A673 (cell line): ENCODE results near the gene PRDM16.

Experiments used
- CTCF ChIP-seq: fragments of 300-800, 200-600 bp; sonication (generic); conservative IDR thresholded peaks from 2 replicates; pipeline ENCODE4 v1.5.1; 2017; ENCODE audit warnings: low read depth, mild to moderate bottlenecking, antibody characterized with exemption, low read length, moderate library complexity, mixed read lengths
- EZH2 ChIP-seq: fragments of 200-600 bp; sonication (generic); IDR thresholded peaks from 2 replicates; pipeline ENCODE4 v1.6.1; 2017; ENCODE audit warnings: borderline replicate concordance, low read depth, mild to moderate bottlenecking, mixed read lengths, antibody characterized with exemption, low read length; ENCODE audit not compliant: poor library complexity, severe bottlenecking

GRCh38 chr1:3405491-3405890 is 336.5 kb downstream of the PRDM16 start:
- TF ChIP-seq EZH2 (no peak), CTCF (no peak)
